Neuron (in vitro differentiated cells): ENCODE measurements around the gene STYX.
"Not testable (repeated sequence)": the region's sequence is repeated elsewhere in the genome, so short reads cannot be mapped to it uniquely, and the experiment has no call there.

Experiments used
- H2AFZ ChIP-seq: one replicate; pipeline ENCODE4 v1.6.1; 2013; ENCODE audit warnings: low read depth, mild to moderate bottlenecking, inconsistent platforms, low read length, moderate library complexity
- H3K27me3 ChIP-seq: one replicate; pipeline ENCODE4 v1.6.1; 2013; ENCODE audit warnings: low read length; ENCODE audit not compliant: insufficient read depth
- H3K36me3 ChIP-seq: one replicate; pipeline ENCODE4 v1.6.1; 2013; ENCODE audit warnings: low read length; ENCODE audit not compliant: insufficient read depth
- H3K4me1 ChIP-seq: one replicate; pipeline ENCODE4 v1.6.1; 2013; ENCODE audit warnings: low read length; ENCODE audit not compliant: insufficient read depth
- H3K4me3 ChIP-seq: 2 replicates; pipeline ENCODE4 v1.5.1; 2013; ENCODE audit warnings: mild to moderate bottlenecking, low read length, moderate library complexity
- H3K9me3 ChIP-seq: one replicate; pipeline ENCODE4 v1.6.1; 2013; ENCODE audit warnings: low read length

Gene STYX

DNA sequence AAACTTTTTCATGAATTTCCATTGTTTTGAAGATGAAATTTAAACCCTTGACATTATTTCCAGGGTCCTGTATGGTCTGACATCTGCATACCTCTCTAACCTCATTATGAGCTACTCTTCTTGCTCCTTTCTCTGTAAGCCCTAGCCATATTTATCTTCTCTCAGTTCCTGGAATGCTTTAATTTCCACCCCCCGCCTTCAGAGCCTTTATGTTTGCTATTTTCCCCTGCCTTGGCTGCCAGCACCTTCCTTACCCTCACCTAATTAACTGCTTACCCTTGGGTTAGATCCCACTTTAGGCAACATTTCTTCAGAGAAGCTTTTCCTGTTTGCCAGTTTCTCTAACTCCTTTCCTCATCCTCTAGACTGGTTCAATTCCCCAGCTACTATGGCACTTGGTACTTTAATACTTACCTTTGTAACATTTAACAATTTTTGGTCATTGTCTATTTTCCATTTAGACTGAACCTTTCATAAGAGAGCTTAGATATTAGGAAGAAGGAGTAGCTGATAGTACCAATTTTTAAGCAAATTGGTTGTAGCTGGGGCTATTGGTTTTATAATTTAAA, 6.0 kb downstream of the STYX start:
- H3K9me3 ChIP-seq: peaks cover 4% of the 10 kb centered on the region

DNA sequence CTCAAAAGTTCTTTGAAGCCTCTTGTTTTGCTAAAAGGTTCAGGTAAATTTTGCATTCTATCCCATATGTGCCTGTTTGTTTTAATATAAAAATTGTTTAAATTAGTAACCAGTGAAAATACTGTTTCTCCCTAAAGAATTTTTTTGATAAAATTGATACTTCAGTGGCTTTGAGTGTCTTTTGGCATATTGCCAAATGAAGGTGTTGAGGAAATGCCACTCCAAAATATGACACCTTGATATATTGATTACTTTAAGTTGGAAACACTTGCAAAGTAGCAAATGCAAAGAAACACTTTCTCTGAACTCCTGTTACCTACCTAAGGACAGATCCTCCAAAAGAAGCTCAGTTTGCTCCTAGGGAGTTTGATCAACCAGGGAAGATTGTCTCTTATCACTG, 8.4 kb downstream of the STYX start:
- H3K4me3 ChIP-seq: no peak overlapping the region
- H3K27me3 ChIP-seq: no peaks in the 10 kb centered on the region
- no peaks in the 10 kb centered on the region for H3K4me1 ChIP-seq
- H3K9me3 ChIP-seq: peaks cover 6% of the 10 kb centered on the region
- no peak overlapping the region for H2AFZ ChIP-seq
- H3K36me3 ChIP-seq: peaks cover 14% of the 10 kb centered on the region

More for the DNA sequence above, 6.0 kb downstream of the STYX start:
- H3K4me1 ChIP-seq: peaks cover 6% of the 10 kb centered on the region
- peaks cover 19% of the 10 kb centered on the region for H3K36me3 ChIP-seq
- H3K4me3 ChIP-seq: no peak overlapping the region
- H3K27me3 ChIP-seq: no peaks in the 10 kb centered on the region
- no peak overlapping the region for H2AFZ ChIP-seq

DNA sequence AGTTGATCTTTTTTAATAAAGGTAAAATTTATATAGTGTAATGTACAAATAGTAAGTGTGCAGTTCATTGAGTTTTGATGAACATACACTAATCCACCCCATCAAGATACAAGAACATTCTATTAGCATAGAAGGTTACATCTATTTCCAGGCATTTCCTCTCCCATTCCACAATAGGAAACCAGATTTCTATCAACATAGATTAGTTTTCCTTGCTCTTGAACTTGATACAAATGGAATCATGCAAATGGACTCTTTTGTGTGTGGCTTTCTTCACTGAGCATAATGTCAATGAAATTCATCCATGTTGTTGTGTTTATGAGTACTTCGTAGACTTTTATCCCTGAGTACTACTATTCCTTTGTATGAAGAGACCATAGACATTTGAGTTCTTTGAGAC, 10.8 kb downstream of the STYX start:
- peaks cover 14% of the 10 kb centered on the region for H3K36me3 ChIP-seq
- no peak overlapping the region for H3K4me3 ChIP-seq
- H3K9me3 ChIP-seq: peaks cover 2% of the 10 kb centered on the region
- H3K4me1 ChIP-seq: no peaks in the 10 kb centered on the region
- H3K27me3 ChIP-seq: no peaks in the 10 kb centered on the region
- H2AFZ ChIP-seq: no peak overlapping the region

DNA sequence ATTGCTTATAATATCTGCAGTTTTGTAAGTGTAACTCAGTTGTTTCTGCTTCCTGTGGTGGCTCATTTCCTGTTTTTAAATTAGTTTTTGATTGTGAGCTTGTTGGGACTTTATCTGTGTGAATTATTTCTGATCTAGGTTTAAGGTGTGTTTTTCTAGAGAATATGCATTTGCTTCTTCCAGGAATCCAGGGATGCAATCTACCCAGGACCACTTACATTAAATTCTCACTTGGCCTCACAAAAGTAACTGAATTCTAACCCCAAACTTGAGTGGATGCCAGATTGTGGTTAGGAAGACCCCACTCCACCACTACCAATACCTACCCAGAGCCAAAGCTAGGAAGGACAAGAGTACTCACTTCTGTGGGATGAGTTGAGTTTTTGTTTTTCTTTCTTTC, 11.9 kb downstream of the STYX start:
- no peaks in the 10 kb centered on the region for H3K4me1 ChIP-seq
- H3K36me3 ChIP-seq: peaks cover 19% of the 10 kb centered on the region

DNA sequence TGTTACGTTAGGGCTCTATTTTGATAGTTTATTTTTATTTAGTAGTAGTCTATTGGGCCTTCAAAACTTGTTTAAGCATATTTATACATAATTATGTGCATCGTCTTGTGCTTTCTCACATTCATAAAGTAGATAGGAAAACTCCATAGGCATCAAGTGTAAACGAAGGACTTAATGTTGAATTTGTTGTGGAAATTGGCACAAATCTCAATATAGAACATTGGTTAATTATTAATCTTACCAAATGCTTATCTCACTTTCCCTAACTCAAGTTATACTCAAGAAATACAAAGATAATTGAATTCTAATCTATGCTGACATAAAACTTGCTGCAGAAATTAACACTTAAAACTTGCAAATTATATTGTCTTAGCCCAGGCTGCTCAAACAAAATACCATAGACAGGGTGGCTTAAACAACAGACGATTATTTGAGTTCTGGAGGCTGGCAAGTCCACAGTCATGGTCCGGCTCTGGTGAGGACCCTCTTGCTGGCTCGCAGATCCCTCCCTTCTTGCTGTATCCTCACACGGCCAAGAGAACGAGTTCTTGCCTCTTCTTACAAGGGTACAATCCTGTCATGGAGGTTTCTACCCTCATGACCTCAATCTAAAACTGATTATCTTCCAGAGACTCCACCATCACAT, 18.8 kb downstream of the STYX start:
- Histone ChIP-seq H2AFZ (no peak overlapping the region), H3K36me3 (peaks cover 35% of the 10 kb centered on the region), H3K9me3 (no peaks in the 10 kb centered on the region), H3K27me3 (no peaks in the 10 kb centered on the region), H3K4me3 (no peak overlapping the region), H3K4me1 (no peaks in the 10 kb centered on the region)

More for the DNA sequence above, 11.9 kb downstream of the STYX start:
- Histone ChIP-seq H3K4me3 (no peak overlapping the region), H2AFZ (no peak overlapping the region), H3K9me3 (peaks cover 2% of the 10 kb centered on the region), H3K27me3 (no peaks in the 10 kb centered on the region)

DNA sequence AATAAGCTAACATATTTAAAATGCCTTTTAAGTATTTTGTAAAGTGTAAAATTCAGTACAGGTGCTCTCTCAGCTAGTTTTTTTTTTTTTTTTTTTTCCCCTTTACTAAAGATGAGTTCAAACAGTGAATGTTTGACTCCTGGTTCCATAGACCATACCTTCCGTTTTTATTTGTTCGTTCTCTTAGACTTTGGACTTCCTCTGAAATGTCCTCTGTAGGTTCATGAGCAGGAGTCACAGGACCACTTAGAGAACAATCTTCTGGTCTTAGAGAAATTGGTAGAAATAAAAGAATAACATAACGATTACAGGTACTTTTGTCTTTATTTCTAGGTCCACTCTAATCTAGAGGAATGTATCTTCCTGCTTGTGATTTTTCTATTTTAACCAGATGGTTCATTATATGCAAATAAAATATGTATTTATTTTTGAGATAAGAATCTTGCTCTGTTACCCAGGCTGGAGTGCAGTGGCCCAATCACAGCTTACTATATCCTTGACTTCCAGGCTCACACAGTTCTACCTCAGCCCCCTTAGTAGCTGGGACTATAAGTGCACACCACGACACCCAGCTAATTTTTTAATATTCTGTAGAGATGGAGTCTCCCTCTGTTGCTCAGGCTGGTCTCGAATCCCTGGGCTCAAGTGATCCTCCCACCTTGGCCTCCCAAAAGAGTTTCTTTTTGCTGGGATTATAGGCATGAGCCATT, 25.8 kb downstream of the STYX start:
- Histone ChIP-seq H3K27me3 (no peaks in the 10 kb centered on the region), H3K9me3 (no peaks in the 10 kb centered on the region), H2AFZ (no peak overlapping the region), H3K36me3 (peaks cover 27% of the 10 kb centered on the region), H3K4me1 (no peaks in the 10 kb centered on the region), H3K4me3 (no peak overlapping the region)

DNA sequence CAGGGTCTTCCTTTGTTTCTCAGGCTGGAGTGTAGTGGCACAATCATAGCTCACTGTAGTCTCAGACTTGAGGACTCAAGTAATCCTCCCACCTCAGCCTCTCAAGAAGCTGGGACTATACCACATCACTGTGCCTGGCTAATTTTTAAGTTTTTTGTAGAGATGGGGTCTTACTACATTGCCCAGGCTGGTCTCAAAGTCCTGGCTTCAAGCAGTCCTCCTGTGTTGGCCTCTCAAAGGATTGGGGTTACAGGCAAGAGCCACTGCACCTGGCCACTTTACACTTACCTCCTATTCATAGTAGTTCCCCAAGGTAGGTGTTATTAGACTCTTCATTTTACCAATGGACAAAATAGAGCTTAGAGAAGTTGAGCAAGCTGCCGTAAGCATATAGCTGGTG, 29.2 kb downstream of the STYX start:
- Histone ChIP-seq H3K36me3 (peaks cover 30% of the 10 kb centered on the region), H3K9me3 (no peaks in the 10 kb centered on the region), H2AFZ (no peak overlapping the region), H3K4me3 (no peak overlapping the region), H3K4me1 (no peaks in the 10 kb centered on the region), H3K27me3 (no peaks in the 10 kb centered on the region)

DNA sequence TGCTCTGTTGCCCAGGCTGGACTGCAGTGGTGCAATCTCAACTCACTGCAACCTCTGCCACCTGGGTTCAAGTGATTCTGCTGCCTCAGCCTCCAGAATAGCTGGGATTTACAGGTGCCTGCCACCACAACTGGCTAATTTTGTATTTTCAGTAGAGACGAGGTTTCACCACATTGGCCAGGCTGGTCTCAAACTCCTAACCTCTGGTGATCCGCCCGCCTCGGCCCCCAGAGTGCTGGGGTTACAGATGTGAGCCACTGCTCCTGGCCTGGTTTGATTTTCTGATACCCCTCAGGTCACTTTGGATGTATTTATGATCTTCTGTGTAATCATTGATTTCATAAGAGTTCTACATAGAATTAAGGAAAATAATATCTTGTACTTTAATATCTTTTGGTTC, 33.0 kb downstream of the STYX start:
- not testable (repeated sequence) for H3K27me3 ChIP-seq, H2AFZ ChIP-seq, H3K9me3 ChIP-seq, H3K4me3 ChIP-seq, H3K4me1 ChIP-seq
- H3K36me3 ChIP-seq: peaks cover 29% of the 10 kb centered on the region

DNA sequence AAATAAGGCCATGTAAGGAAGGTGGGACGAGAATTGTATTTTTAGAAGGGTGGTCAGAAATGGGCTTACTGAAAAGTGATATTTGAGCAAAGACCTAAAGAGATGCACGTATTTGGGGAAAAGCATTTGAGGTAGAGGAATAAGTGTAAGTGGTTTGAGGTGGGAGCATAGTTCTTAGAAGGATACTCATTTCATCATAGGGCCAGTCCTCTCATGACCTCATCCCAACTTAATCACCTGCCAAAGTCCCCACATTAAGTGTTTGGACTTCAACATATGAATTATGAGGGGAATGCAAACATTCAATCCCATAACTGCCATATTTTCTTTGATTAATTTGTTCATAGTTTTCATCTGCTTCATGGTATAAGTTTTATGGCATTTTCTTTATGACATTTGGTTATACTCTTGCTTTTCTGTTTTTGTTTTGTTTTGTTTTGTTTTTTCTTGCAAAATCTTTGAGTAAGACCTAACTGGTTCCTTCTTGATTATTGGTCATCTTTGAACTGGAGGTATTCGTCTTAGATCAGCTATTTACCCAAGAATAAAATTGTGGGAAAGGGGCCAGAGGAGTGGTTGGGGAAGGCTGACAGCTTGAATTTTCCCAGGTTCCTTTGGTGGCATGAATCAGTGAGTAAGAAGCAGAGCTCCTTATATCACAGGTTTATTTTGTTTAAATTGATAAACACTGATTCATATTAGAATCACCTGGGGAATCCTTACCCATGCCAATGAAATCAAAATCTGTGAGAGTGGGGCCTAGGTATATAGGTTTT, 37.3 kb downstream of the STYX start:
- H3K4me3 ChIP-seq: no peak overlapping the region
- H2AFZ ChIP-seq: no peak overlapping the region
- no peaks in the 10 kb centered on the region for H3K27me3 ChIP-seq
- no peaks in the 10 kb centered on the region for H3K4me1 ChIP-seq
- no peaks in the 10 kb centered on the region for H3K9me3 ChIP-seq
- H3K36me3 ChIP-seq: peaks cover 36% of the 10 kb centered on the region

DNA sequence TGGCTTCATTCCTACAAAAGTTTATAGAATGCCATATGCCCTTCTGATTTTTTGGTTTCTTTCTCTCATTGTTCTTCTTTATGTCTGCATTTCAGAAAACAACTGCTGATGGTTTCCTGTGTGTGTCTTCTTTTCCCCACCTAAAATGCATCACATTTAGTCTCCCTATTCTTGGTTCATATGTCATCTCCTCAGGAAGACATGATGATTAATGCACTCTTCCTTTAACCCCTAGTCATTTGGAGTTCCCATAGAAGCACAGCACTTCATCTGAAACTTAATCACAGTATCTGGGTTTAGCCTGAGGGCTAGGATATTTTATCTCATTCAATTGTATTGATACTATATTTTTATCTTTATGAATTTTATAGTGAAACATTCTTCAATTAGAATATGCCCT, 39.9 kb downstream of the STYX start:
- Histone ChIP-seq H3K36me3 (peaks cover 42% of the 10 kb centered on the region), H3K27me3 (no peaks in the 10 kb centered on the region), H3K9me3 (no peaks in the 10 kb centered on the region), H2AFZ (no peak overlapping the region), H3K4me3 (no peak overlapping the region), H3K4me1 (no peaks in the 10 kb centered on the region)

DNA sequence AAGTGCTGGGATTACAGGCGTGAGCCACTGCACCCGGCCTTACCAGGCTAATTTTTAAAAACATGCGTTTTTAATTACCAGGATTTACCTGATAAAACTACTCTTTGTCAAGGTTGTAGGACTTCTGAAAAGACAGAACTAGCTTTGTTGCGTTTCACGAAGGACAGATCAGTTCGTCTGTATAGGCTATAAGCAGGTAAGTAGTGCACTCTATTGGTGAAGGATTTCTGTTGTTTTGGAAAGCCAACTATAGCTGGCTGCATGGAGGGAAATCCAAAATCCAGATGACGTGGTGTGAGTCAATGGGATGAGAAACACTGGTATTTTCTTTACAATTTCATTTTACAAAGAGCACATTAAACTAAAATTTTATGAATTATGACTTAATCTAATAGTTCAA, 46.9 kb downstream of the STYX start:
- Histone ChIP-seq H3K27me3 (no peaks in the 10 kb centered on the region), H2AFZ (no peak overlapping the region), H3K4me3 (no peak overlapping the region)

DNA sequence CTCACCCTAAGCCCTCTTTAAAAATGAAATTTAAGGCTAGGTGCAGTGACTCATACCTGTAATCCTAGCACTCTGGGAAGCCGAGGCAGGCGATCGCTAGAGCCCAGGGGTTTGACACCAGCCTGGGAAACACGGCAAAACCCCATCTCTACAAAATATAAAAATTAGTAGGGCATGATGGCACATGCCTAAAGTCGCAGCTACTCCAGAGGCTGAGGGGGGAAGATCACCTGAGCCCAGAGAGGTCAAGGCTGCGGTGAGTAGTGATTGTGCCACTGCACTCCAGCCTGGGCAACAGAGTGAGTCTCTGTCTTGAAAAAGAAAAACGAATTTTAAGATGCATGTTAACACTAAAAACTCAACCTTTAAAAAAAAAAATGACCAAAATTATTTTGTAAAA, 48.7 kb downstream of the STYX start:
- Histone ChIP-seq H3K4me3 (no peak overlapping the region), H2AFZ (no peak overlapping the region), H3K36me3 (peaks cover 24% of the 10 kb centered on the region), H3K27me3 (no peaks in the 10 kb centered on the region), H3K4me1 (no peaks in the 10 kb centered on the region), H3K9me3 (no peaks in the 10 kb centered on the region)

More for the DNA sequence above, 46.9 kb downstream of the STYX start:
- Histone ChIP-seq H3K36me3 (peaks cover 30% of the 10 kb centered on the region), H3K9me3 (no peaks in the 10 kb centered on the region), H3K4me1 (no peaks in the 10 kb centered on the region)

DNA sequence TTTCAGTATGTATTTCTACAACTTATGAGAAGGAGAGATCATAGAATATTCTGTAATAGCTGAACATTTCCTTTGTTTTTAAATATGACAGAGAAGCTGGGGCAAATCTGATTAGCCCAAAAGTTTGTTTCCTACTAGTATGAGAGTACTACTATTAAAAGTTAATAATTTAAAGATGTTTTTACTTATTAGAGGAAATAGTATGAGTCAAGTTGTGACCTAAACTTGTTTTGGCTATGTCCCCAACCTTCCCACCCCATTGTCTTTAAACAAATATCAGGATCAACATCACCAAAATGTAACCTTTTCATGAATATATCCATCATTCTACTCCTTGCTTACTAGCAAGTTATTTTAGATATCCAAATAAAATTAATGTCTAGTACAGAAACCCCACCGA, 50.9 kb downstream of the STYX start:
- Histone ChIP-seq H2AFZ (no peak overlapping the region), H3K27me3 (no peaks in the 10 kb centered on the region), H3K4me1 (no peaks in the 10 kb centered on the region), H3K4me3 (no peak overlapping the region), H3K9me3 (no peaks in the 10 kb centered on the region), H3K36me3 (peaks cover 14% of the 10 kb centered on the region)
